ENCODE data around the gene LIMK2.
A peak's percentile ranks its signal among the peaks of the same experiment; 100 is the strongest.
"Not testable (repeated sequence)": the region's sequence is repeated elsewhere in the genome, so short reads cannot be mapped to it uniquely, and the experiment has no call there.

The LIMK2 gene

DNA sequence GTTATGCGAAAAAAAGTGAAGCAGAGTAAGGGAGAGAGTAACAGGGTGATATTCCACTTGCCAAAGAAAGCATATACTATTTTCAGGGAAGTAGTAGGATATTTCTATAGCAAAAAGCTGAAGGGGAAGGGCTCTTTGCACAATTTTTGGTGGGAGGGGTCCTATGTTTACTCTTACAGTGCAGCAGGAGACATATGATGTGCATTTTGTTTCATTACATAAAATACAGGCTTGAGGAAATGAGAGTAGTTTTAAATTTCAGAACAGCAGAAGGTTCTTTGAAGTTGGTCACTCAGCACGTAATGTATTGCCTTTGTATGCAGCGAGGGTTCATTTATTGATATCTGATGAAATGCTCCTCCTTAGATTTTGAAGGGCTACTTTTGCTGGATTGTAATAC, 83.3 kb downstream of the LIMK2 start:
- DNase-seq, result no peak

DNA sequence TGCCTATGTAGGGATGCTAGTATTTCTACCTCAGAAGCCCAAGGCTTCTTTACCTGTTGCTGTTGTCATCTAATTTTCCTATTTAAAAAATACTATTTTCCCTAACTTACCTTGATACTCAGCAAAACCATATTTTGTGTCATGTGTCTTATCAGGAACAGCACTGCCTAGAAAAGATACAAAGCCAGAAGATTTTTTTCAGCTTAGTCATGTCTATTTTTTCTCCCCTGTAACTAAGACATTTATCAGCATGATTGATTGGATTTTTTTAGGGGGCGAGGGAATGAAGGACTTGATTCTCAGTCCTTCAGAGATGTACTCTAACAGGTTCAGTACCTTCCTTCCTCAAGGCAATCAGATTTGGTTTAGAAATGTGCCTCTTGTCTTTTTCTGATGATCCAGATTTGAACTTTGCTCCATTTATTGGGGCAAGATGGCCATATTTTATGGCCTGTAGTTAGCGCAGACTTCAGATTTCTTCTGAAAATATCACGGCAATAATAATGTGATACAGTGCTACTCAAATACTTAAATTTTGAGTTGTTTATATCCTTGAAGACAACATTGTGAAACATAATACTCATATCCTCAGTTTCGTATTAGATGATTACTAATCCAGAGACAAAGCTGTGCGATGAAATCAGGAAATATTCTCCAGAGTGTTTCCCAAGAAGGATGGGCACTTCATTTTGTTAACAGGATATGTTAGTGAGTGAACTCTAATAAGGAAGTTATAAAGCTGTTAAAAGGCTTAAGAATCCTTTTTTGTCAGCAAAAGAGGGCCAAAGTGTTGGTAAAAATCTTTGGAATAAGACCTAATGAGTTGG, 83.9 kb downstream of the LIMK2 start:
- no peak for DNase-seq

- DNase-seq, result no peak
Observed at GRCh38 chr22:31300896-31301295, 88.8 kb downstream of the LIMK2 start.

DNA sequence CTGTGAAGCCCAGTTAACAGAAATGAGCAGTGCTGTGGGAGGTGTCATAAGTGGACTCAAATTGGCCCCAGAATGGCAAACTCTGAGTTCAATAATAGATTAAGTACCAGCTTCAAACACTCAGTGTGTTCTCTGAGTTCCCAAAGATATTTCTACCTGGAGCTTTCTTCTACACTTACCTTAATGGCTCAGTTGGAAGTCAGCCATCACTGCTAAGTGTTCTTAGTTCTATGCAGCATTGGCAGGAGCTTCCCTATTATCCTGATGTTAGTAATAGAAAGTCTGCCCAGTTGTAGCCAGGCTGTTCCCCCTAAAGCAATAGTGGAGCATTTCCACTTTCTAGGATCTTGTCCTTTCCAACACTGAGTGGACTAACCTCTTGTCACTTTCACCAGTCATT, 89.9 kb downstream of the LIMK2 start:
- DNase-seq, result peak; percentile 19

DNA sequence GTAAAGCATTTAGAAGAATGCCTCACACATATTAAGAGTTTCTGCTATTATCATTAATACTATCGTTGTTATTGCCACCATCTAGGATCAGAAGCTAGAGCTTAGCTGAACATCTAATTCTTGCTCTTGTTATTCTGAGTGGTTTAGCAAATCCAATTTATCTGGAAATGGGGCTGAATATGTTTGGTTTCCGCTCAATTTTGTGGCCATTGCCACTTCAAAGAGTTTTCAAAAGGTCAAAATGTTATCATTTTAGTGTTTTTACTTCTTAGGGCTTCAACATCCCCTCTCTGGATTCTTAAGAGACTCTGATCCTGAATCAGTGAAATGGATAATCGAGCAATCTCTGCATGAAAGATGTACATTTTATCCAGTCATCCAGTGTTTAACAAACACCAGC, 90.4 kb downstream of the LIMK2 start:
- DNase-seq, result no peak

- DNase-seq, result no peak
Observed at GRCh38 chr22:31305194-31305593, 93.1 kb downstream of the LIMK2 start.

DNA sequence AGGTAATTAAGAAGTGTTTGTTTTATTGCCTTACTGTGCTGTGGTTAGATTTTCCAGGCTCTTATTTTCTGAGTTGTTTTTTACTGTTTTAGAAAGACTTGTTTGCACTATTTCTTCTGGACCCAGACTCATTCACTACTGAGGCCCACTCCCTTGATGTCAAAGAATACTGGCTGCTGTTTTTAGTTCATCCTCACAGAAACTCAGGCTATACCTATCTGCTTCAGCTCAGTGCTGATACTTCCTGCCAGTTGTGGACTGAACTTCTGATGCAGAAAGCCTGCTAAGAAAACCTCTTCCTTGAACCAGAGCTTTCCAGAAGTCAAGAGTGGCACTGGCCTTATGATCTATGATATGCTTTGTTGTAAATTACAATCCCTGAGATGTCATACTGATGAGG, 96.1 kb downstream of the LIMK2 start:
- no peak for DNase-seq

- peak; percentile 43 for DNase-seq
Observed at GRCh38 chr22:31313366-31314147, 101.5 kb downstream of the LIMK2 start.

GRCh38 chr22:31314220-31314619, 102.1 kb downstream of the LIMK2 start:
- DNase-seq, result not testable (repeated sequence)

DNA sequence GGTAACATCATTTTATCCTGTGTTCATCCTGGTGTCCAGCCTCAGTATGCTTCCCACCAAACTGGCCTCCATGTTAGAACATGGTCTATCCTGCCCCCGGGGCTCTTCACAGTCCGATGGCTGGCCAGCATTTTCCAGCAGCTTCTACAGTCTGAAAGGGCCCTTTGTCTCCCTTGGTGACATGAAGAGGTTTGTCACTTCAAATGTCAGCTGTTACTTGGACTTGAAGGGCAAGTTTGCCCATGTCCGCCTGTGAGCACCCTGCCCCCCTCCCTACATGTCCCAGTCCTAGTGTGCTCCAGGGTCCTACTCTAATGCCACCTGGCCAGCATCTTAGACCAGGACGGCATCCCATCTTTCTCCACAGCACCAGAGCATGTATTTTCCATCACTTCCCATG, 109.3 kb downstream of the LIMK2 start:
- DNase-seq, result no peak

- DNase-seq, result no peak
Observed at GRCh38 chr22:31323578-31324550, 111.8 kb downstream of the LIMK2 start.

GRCh38 chr22:31326877-31327276, 114.8 kb downstream of the LIMK2 start:
- no peak for DNase-seq

GRCh38 chr22:31327806-31328543, 115.9 kb downstream of the LIMK2 start:
- no peak for DNase-seq

DNA sequence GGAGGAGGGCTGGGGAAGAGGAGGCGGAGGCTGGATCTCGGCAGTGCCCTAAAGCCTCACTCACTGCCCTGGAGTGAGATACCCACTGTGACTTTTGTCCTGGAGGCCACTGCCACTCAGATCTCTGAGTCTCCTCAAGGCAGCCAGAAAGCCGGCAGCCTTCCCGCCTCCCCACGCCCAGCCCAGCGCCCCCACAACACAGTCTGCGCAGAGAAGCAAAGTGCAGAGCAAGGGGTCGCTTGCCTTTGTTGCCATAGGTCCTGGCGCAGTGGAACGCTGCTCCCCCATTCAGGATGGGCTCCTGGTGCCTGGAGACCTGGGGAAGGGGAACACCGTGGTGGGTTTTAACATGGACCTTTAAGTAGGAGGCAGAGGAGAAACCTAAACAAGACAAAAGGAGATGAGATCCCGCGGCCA, 116.5 kb downstream of the LIMK2 start:
- DNase-seq, result no peak

DNA sequence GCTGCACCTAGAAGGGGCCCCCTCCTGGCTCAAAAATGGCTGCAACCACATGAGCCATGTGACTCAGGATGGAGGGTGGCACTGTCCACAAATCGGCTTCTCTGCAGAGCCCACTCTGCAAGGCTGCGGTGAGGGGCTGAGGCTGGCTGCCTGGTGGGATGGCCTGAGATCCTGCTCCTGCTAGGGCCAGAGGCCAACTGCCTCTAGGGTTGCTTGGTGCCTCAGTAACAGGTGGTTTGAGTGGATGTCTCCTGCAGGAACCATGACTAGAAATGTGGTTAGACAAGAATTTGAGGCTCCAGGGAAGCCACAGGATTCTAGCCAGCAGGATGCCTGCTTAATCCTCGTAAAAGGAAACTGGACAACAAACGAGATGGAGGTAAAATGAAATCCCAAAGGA, 116.9 kb downstream of the LIMK2 start:
- no peak for DNase-seq

All from NCI-H2107 (cell line).